SK-N-SH (cell line): ENCODE data around the gene TMEM245. TPM values are rescaled to one million over a fixed set of nuclear protein-coding genes. Genes with fewer than 3 reads are reported as not detected.

Experiments used
- CTCF ChIA-PET: fragments of 300-600, 350-600 bp; formaldehyde crosslinking; extraction: SDS; loops from one replicate; lab custom pipeline; 2021; lab: Yijun Ruan, JAX
- POLR2A ChIA-PET: fragments of 350-600 bp; sonication (Branson Sonifier 250); formaldehyde crosslinking; extraction: SDS; loops from one replicate; lab custom pipeline; 2020; ENCODE audit warnings: antibody characterized with exemption, inconsistent platforms; lab: Yijun Ruan, JAX
- DNase-seq: peaks from one replicate; pipeline ENCODE4 v3.0.0; 2012
- H2AFZ ChIP-seq: fragments of 200-600 bp; sonication (generic); 2 replicates; pipeline ENCODE4 v1.8.1; 2016; ENCODE audit warnings: antibody characterized with exemption, mild to moderate bottlenecking, low read depth
- H3F3A ChIP-seq: fragments of 200-600 bp; sonication (generic); replicated peaks from 2 replicates; pipeline ENCODE3; 2016; ENCODE audit warnings: antibody characterized with exemption, mild to moderate bottlenecking; ENCODE audit not compliant: insufficient read depth
- H3K27ac ChIP-seq, 2 experiments: fragments of 200-500 bp in 1 of 2; fragments of 200-600 bp in 1 of 2; sonication (Bioruptor generic) in 1 of 2; sonication (generic), shearing (Covaris generic) in 1 of 2; 2 replicates each; pipeline versions ENCODE4 v1.5.1 to v1.6.1; 2014 to 2016; ENCODE audit warnings: low read depth in 2 of 2, inconsistent platforms in 1 of 2, low read length in 1 of 2, mild to moderate bottlenecking in 1 of 2, mixed read lengths in 1 of 2
- H3K27me3 ChIP-seq: fragments of 200-600 bp; sonication (generic), shearing (Covaris generic); 2 replicates; pipeline ENCODE4 v1.6.1; 2016; ENCODE audit warnings: mixed run types; ENCODE audit not compliant: insufficient read depth
- H3K36me3 ChIP-seq, 2 experiments: fragments of 200-500 bp in 1 of 2; fragments of 200-600 bp in 1 of 2; sonication (Bioruptor generic) in 1 of 2; sonication (generic) in 1 of 2; replicated peaks in 1 of 2; 2 replicates each; pipeline versions ENCODE3 to v1.5.1; 2014 to 2016; ENCODE audit warnings: low read length in 1 of 2, mild to moderate bottlenecking in 1 of 2; ENCODE audit not compliant: insufficient read depth in 2 of 2, control insufficient read depth in 1 of 2
- H3K4me1 ChIP-seq, 2 experiments: fragments of 200-500 bp in 1 of 2; fragments of 200-600 bp in 1 of 2; sonication (Bioruptor generic) in 1 of 2; sonication (generic), shearing (Covaris generic) in 1 of 2; 2 replicates each; pipeline versions ENCODE4 v1.5.1 to v1.6.1; 2014 to 2016; ENCODE audit warnings: low read depth in 1 of 2, low read length in 1 of 2, mixed run types in 1 of 2; ENCODE audit not compliant: insufficient read depth in 2 of 2, control insufficient read depth in 1 of 2
- H3K4me2 ChIP-seq: fragments of 200-600 bp; sonication (generic), shearing (Covaris generic); 2 replicates; pipeline ENCODE4 v1.6.1; 2017; ENCODE audit warnings: mixed run types
- H3K4me3 ChIP-seq, 2 experiments: fragments of 200-500 bp in 1 of 2; fragments of 200-600 bp in 1 of 2; sonication (Bioruptor generic) in 1 of 2; sonication (generic), shearing (Covaris generic) in 1 of 2; 2 replicates each; pipeline versions ENCODE4 v1.5.1 to v1.8.1; 2014 to 2016; ENCODE audit warnings: low read depth in 2 of 2, inconsistent platforms in 1 of 2, low read length in 1 of 2, mild to moderate bottlenecking in 1 of 2, mixed read lengths in 1 of 2, moderate library complexity in 1 of 2
- H3K79me2 ChIP-seq: fragments of 200-600 bp; sonication (generic); 2 replicates; pipeline ENCODE4 v1.8.1; 2017; ENCODE audit warnings: mild to moderate bottlenecking; ENCODE audit not compliant: insufficient read depth
- H3K9ac ChIP-seq: fragments of 200-600 bp; sonication (generic); 2 replicates; pipeline ENCODE4 v1.6.1; 2017; ENCODE audit warnings: mixed run types
- H3K9me2 ChIP-seq: fragments of 200-600 bp; sonication (generic); 2 replicates; pipeline ENCODE4 v1.6.1; 2017; ENCODE audit warnings: mixed run types
- H3K9me3 ChIP-seq: fragments of 200-600 bp; sonication (generic); 2 replicates; pipeline ENCODE4 v1.6.1; 2017; ENCODE audit warnings: mixed run types, mild to moderate bottlenecking, moderate library complexity
- H4K20me1 ChIP-seq: fragments of 200-600 bp; sonication (generic); 2 replicates; pipeline ENCODE4 v1.6.1; 2017; ENCODE audit warnings: mild to moderate bottlenecking, mixed run types; ENCODE audit not compliant: insufficient read depth
- MXI1 ChIP-seq: IDR thresholded peaks from 2 replicates; pipeline ENCODE4 v1.6.1; 2012; ENCODE audit warnings: mild to moderate bottlenecking, low read depth, low read length, improper control_type of control experiment
- POLR2AphosphoS5 ChIP-seq: IDR thresholded peaks from 2 replicates; pipeline ENCODE4 v1.6.1; 2012; ENCODE audit warnings: low read depth, low read length
- RCOR1 ChIP-seq: fragments of 150-350 bp; IDR thresholded peaks from 2 replicates; pipeline ENCODE4 v1.6.1; 2017; ENCODE audit warnings: antibody characterized with exemption, low read length
- REST ChIP-seq: IDR thresholded peaks from 2 replicates; pipeline ENCODE4 v1.6.1; 2012; ENCODE audit warnings: mild to moderate bottlenecking, low read depth, low read length, moderate library complexity
- WGBS: methylation state at CpG from one replicate; pipeline ENCODE4 v1.1.6; 2017; ENCODE audit warnings: low lambda C conversion rate; 5-methylcytosine and 5-hydroxymethylcytosine counted together
- polyA plus RNA-seq, 3 experiments: library from polyadenylated mRNA; depleted of rRNA; stranded (reverse); fragments of >200 nt; gene quantifications; 2 replicates each; pipeline ENCODE4 v1.2.3, GENCODE V29; 2012
- TF ChIP-seq, protein P1 (sequence below): IDR thresholded peaks from 2 replicates; pipeline ENCODE4; 2012
- TF ChIP-seq, protein P2 (sequence below): fragments of 150-350 bp; IDR thresholded peaks from 2 replicates; pipeline ENCODE4 v1.6.1; 2016; ENCODE audit warnings: mild to moderate bottlenecking, low read depth, low read length

TMEM245 gene
- polyA plus RNA-seq, 1 of the 3 experiments (the other 2 are of a cell fraction) = 17.5 TPM

DNA sequence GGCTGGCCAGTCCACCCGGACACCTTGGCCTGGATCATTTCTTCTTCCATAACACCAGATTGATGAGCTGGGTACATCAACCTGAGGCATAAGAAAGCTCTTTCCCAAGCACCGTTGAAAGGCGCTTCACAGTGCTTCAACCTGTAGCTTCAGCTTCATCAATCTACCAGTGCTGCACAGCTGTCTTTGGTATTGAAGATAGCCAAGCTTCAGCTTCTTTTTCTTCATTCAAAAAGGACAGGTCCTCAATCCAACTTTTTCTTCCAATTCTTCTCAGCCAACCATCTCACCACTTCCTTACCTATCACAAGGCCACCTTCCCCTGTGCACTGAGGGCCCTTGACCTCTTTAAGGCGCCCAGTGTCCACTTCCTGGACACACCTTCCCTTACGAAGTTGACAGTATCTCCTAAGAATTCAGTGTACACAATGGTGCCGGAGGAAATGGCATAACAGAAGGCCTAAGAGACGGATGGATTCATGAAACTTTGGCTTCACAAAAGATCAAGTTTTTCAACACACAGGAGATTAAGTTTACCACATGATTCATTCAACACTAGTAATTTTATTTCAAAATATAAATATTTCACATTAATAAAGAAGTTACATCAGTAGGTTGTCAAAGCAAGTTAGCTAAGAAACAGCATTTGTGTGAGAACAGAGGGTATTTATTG, 105.0 kb downstream of the TMEM245 start (continued):
- no peak for TF ChIP-seq REST
- TF ChIP-seq, protein P1, sequence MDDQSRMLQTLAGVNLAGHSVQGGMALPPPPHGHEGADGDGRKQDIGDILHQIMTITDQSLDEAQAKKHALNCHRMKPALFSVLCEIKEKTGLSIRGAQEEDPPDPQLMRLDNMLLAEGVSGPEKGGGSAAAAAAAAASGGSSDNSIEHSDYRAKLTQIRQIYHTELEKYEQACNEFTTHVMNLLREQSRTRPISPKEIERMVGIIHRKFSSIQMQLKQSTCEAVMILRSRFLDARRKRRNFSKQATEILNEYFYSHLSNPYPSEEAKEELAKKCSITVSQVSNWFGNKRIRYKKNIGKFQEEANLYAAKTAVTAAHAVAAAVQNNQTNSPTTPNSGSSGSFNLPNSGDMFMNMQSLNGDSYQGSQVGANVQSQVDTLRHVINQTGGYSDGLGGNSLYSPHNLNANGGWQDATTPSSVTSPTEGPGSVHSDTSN = no peak
- TF ChIP-seq, protein P2, sequence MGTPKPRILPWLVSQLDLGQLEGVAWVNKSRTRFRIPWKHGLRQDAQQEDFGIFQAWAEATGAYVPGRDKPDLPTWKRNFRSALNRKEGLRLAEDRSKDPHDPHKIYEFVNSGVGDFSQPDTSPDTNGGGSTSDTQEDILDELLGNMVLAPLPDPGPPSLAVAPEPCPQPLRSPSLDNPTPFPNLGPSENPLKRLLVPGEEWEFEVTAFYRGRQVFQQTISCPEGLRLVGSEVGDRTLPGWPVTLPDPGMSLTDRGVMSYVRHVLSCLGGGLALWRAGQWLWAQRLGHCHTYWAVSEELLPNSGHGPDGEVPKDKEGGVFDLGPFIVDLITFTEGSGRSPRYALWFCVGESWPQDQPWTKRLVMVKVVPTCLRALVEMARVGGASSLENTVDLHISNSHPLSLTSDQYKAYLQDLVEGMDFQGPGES = no peak
- TF ChIP-seq, all 33 proteins: peak for 0

DNA sequence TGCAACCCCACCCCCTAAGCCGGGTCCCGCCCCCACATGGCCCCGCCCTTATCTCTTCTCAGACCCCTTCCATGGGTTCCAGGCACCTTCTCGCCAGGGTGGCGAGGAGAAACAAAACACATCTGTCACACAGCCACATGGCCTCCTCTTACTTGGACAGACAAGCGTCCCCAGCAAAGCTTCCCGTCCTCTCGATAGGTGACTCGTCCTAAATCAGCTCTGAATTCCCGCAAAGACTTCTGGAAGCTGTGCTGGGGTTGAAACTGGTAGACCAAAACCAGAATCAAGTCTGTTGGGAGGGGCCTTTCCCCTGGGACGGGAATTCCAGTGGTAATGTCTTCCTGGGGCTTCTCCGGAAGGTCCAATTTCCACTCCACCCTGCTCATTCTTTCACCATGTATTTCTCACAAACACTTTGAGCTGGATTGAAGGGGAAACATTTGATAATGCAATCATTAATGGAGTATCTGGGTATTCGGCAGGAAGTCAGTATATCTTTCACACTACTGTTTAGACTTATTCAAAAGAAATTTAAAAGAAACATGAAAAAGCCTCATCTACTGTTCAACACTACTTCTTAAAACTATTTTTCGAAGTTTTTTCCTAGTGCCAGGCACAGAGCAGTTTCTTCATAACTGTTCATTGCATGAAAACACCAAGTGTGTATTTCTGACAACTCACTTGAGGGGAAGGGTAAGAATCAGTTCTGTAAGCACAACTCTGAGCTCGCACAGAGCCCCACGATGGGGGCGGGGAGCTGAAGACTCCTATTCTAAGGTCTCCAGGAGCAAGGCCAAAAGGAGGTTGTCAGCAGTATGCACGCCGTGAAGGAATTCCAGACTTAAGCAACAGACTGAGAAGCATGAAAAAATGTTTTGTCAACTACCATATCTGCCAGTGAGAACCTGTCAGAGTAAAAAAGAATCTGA, 105.8 kb downstream of the TMEM245 start:
- no peak for DNase-seq
- peak overlapping the region; percentile 75 to 76 for H3K27ac ChIP-seq
- peaks cover 42% of the 10 kb centered on the region for H3F3A ChIP-seq
- 44% methylated on average over 16 of the region's 19 CpGs for WGBS
- ChIA-PET POLR2A (no interaction called here), CTCF (interaction anchor here (1.0 kb wide), 1 partner anchor 60 kb away, joined by 3 read pairs; no protein-coding TSS in a partner anchor)
- H3K9me2 ChIP-seq = no peaks in the 10 kb centered on the region
- H3K9me3 ChIP-seq = no peaks in the 10 kb centered on the region
- peak overlapping the region; percentile 97 for H3K4me2 ChIP-seq
- H4K20me1 ChIP-seq = peaks cover 8% of the 10 kb centered on the region; the same call in 1 of the 2 replicates
- peaks cover 32% of the 10 kb centered on the region for H3K79me2 ChIP-seq
- peaks cover 13 to 22% of the 10 kb centered on the region in 2 experiments for H3K4me1 ChIP-seq
- TF ChIP-seq RCOR1 (no peak), POLR2AphosphoS5 (0 out of 2 replicates have a peak, but pooled peaks have one; percentile 9), MXI1 (peak; percentile 97)
- no peak overlapping the region for H3K9ac ChIP-seq
- peak overlapping the region; percentile 41 to 46 for H3K4me3 ChIP-seq
- no peaks in the 10 kb centered on the region for H3K27me3 ChIP-seq
- peak overlapping the region; percentile 59 for H2AFZ ChIP-seq
- peaks cover 8 to 18% of the 10 kb centered on the region in 2 experiments for H3K36me3 ChIP-seq
